NCI-H345 (cell line): ENCODE measurements around the gene DCAF11.

Experiments used
- DNase-seq: peaks from one replicate; lab custom pipeline; 2025; lab: John Stamatoyannopoulos, UW

Gene DCAF11

GRCh38 chr14:24160850-24161804, 46.5 kb downstream of the DCAF11 start, which contains the start of gene IRF9:
Gene IRF9, plus strand, starts transcription at chr14:24161265. Its CDS starts 880 bp downstream, at chr14:24162145.
- DNase-seq = peak; percentile 96

DNA sequence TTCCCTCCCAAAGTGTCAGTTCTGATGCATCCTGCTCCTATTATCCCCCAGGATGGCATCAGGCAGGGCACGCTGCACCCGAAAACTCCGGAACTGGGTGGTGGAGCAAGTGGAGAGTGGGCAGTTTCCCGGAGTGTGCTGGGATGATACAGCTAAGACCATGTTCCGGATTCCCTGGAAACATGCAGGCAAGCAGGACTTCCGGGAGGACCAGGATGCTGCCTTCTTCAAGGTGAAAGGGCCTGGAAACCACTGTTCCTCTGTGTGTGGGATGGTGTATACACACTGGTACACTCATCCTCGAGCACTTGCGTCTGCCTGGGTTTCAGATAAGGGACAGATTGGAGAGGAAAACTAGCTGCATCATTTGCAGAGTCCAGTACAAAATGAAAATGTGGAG, 47.5 kb downstream of the DCAF11 start:
- no peak for DNase-seq

GRCh38 chr14:24164518-24164991, 50.0 kb downstream of the DCAF11 start:
- DNase-seq = no peak

- no peak for DNase-seq
Measured at GRCh38 chr14:24165785-24166184, 51.2 kb downstream of the DCAF11 start.

DNA sequence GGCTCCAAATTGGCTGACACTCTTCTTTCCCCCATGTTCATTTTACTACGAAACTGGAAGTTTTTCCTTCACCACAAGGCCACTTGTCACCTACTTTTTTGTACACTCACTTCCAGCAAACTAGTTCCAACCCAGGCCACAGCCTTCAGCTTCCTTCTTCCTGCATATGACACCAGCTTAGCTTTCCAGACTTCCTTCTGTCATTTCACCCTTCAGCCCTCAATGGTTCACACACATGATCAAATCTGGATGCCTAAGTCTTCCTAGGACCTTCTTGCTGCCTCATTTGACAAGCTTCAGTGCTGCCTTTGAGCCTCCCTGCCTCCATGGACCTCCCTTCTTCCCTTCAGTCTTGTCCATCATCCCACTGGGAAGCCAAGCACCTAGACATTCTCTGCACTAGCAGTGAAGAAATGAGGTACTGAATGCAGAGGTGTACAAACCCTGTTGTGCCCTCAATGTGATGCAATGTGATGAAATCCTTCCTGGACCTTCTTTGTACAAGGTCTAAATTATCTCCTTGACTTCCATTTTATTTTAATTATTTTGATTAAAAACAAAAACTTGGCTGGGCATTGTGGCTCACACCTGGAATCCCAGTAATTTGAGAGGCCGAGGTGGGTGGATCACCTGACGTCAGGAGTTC, 53.0 kb downstream of the DCAF11 start:
- DNase-seq = no peak

DNA sequence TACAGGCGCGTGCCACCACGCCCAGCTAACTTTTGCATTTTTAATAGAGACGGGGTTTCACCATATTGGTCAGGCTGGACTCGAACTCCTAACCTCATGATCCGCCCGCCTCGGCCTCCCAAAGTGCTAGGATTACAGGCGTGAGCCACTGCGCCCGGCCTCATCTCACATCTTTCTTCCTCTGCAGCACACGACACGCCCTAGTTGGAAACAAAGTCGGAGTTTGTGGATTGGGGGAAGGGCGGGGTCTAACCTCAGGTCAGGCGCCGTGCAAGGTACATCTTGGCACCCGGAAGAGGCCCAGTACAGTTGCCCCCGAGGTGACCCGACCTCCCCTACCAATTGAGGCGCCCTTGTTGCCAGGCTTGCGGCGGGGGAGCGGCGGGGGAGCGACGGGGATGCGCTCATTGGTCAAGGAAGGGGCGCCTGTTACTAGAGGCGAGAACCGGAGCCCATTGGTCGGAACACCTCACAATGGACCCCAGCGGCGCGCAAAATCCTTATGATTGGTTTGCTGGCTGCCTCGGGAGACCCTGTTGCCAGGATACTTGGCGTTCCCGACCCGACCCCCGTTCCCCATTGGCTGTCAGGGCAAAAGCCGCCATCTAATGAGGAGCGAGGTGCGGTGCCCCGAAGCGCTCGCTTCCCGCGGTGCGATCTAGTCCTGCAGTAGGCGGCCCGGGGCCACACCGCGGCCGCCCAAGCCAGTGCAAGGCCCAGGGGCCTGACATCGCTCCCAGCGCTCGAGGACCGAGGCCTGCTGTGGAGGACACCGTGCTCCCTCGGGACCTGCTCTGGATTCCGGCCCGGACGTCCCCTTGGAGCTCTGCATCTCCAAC, 57.1 kb downstream of the DCAF11 start, which contains the start of gene REC8:
REC8 (plus strand) TSS at position 659 of the 839 bp plus-strand sequence. CDS start 473 bp downstream, outside the sequence.
- DNase-seq = peak; percentile 92

GRCh38 chr14:24172261-24172860, 57.8 kb downstream of the DCAF11 start:
- no peak for DNase-seq

DNA sequence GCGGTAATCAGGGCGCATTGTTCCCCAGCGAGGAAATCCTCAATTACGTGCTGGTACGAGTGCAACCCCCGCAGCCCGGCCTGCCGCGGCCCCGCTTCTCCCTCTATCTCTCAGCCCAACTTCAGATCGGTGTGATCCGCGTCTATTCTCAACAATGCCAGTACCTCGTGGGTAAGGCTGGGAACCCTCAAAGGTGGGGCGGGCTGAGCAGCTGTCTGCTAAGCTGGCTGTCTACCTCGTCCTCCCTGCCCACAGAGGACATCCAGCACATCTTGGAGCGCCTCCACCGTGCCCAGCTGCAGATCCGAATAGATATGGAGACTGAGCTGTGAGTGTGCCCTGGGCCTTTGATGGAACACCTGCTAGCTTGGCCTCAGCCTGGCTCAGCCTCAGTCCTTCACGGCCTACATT, 58.3 kb downstream of the DCAF11 start:
- DNase-seq = no peak
